Neural cell (in vitro differentiated cells): ENCODE data around the gene CFAP299. TPM values are rescaled to one million over a fixed set of nuclear protein-coding genes. Genes with fewer than 3 reads are reported as not detected.

ENCODE experiments used
- H2AFZ ChIP-seq: fragments of 200-600, 300-800 bp; sonication (generic), shearing (Covaris generic); 2 replicates; pipeline ENCODE4 v1.6.0; 2014; ENCODE audit warnings: low read depth, mild to moderate bottlenecking, antibody characterized with exemption, low read length, moderate library complexity
- H3F3A ChIP-seq: fragments of 200-600 bp; shearing (Covaris generic); 2 replicates; pipeline ENCODE4 v1.6.1; 2016; ENCODE audit warnings: mild to moderate bottlenecking, moderate library complexity, mixed read lengths, antibody characterized with exemption, low read length; ENCODE audit not compliant: insufficient read depth, poor library complexity, severe bottlenecking
- H3K27ac ChIP-seq: fragments of 200-600, 300-800 bp; sonication (generic), shearing (Covaris generic); 2 replicates; pipeline ENCODE4 v1.5.1; 2014; ENCODE audit warnings: mild to moderate bottlenecking, low read length, moderate library complexity
- H3K27me3 ChIP-seq: fragments of 300-800, 200-600 bp; sonication (generic), shearing (Covaris generic); 2 replicates; pipeline ENCODE4 v1.6.0; 2014; ENCODE audit warnings: mild to moderate bottlenecking, low read depth, low read length, moderate library complexity; ENCODE audit not compliant: insufficient read depth
- H3K36me3 ChIP-seq: fragments of 300-800, 200-600 bp; sonication (generic), shearing (Covaris generic); 2 replicates; pipeline ENCODE4 v1.5.1; 2014; ENCODE audit warnings: mild to moderate bottlenecking, antibody characterized with exemption, low read length, moderate library complexity; ENCODE audit not compliant: insufficient read depth
- H3K4me2 ChIP-seq: fragments of 300-800, 200-600 bp; sonication (generic), shearing (Covaris generic); 2 replicates; pipeline ENCODE4 v1.6.0; 2014; ENCODE audit warnings: mild to moderate bottlenecking, low read length
- H3K4me3 ChIP-seq: fragments of 300-800, 200-600 bp; sonication (generic), shearing (Covaris generic); 2 replicates; pipeline ENCODE4 v1.5.1; 2014; ENCODE audit warnings: mild to moderate bottlenecking, low read length, moderate library complexity
- H3K79me2 ChIP-seq: fragments of 200-600 bp; shearing (Covaris generic); replicated peaks from 2 replicates; pipeline ENCODE4 v1.6.0; 2014; ENCODE audit warnings: mild to moderate bottlenecking, low read length, moderate library complexity; ENCODE audit not compliant: insufficient read depth
- H3K9ac ChIP-seq: fragments of 300-800, 200-600 bp; sonication (generic), shearing (Covaris generic); 2 replicates; pipeline ENCODE4 v1.6.1; 2016; ENCODE audit warnings: mild to moderate bottlenecking, low read length, mixed read lengths
- H3K9me2 ChIP-seq: fragments of 200-600 bp; shearing (Covaris generic); 2 replicates; pipeline ENCODE4 v1.6.1; 2016; ENCODE audit warnings: mild to moderate bottlenecking, low read length, mixed read lengths; ENCODE audit not compliant: insufficient read depth
- H3K9me3 ChIP-seq: fragments of 200-600, 300-800 bp; sonication (generic), shearing (Covaris generic); 2 replicates; pipeline ENCODE4 v1.6.1; 2016; ENCODE audit warnings: mild to moderate bottlenecking, mixed run types, low read length, moderate library complexity, mixed read lengths
- H4K20me1 ChIP-seq: fragments of 200-600 bp; shearing (Covaris generic); 2 replicates; pipeline ENCODE4 v1.6.1; 2016; ENCODE audit warnings: mild to moderate bottlenecking, mixed run types; ENCODE audit not compliant: insufficient read depth
- EP300 ChIP-seq: fragments of 450-650 bp; conservative IDR thresholded peaks from 2 replicates; pipeline ENCODE4 v1.6.1; 2014; ENCODE audit warnings: antibody characterized with exemption, mild to moderate bottlenecking, moderate library complexity; ENCODE audit not compliant: poor library complexity, severe bottlenecking
- EZH2 ChIP-seq: fragments of 200-600, 300-800 bp; shearing (Covaris generic), sonication (generic); IDR thresholded peaks from 2 replicates; pipeline ENCODE4 v1.6.1; 2014; ENCODE audit warnings: antibody characterized with exemption, low read length, borderline replicate concordance, mild to moderate bottlenecking; ENCODE audit not compliant: insufficient read depth, poor library complexity, severe bottlenecking
- MXI1 ChIP-seq: fragments of 450-650 bp; conservative IDR thresholded peaks from 2 replicates; pipeline ENCODE4 v1.6.1; 2014; ENCODE audit warnings: antibody characterized with exemption, mild to moderate bottlenecking; ENCODE audit not compliant: poor library complexity, severe bottlenecking
- POLR2AphosphoS5 ChIP-seq: IDR thresholded peaks from 2 replicates; pipeline ENCODE4 v1.6.1; 2012
- RAD21 ChIP-seq: fragments of 450-650 bp; conservative IDR thresholded peaks from 2 replicates; pipeline ENCODE4 v1.6.1; 2014; ENCODE audit warnings: antibody characterized with exemption, mild to moderate bottlenecking, moderate library complexity
- SMC3 ChIP-seq: fragments of 450-650 bp; conservative IDR thresholded peaks from 2 replicates; pipeline ENCODE4 v1.6.1; 2014; ENCODE audit warnings: antibody characterized with exemption, mild to moderate bottlenecking, moderate library complexity; ENCODE audit not compliant: poor library complexity
- TAF1 ChIP-seq: IDR thresholded peaks from 2 replicates; pipeline ENCODE4 v1.6.1; 2012; ENCODE audit warnings: low read depth
- polyA plus RNA-seq: library from polyadenylated mRNA; depleted of rRNA; stranded (reverse); fragments of >200 nt; gene quantifications from 2 replicates; pipeline ENCODE4 v1.2.3, GENCODE V29; 2014
- TF ChIP-seq, protein P1 (sequence below): fragments of 450-650 bp; IDR thresholded peaks from 2 replicates; pipeline ENCODE4 v1.5.1; 2014; ENCODE audit warnings: antibody characterized with exemption, mild to moderate bottlenecking, moderate library complexity; ENCODE audit not compliant: poor library complexity, severe bottlenecking
- TF ChIP-seq, protein P2 (sequence below): IDR thresholded peaks from 2 replicates; pipeline ENCODE4 v1.6.1; 2012; ENCODE audit warnings: borderline replicate concordance

Gene CFAP299
- polyA plus RNA-seq, 1 donor from 2014 or later = not detected

DNA sequence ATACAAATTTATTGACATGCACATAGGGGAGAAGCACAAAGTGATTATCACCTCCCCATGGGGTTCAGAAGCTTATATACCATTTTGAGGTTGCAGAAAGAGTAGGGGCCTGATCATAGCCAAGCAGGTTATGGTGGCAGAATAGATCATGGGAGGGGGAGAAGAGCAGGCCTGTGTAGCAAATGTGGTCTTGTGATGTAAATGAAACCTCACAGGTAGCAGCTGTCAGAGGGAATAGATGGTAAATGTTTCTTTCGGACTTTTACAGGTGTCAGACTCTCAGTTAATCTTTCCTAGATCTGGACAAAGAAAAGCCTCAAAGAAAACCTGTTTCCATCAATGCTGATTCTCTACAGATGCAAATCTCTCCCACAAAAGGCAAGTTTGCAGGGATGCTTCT lies 84.4 kb downstream of the CFAP299 start:
- no peak overlapping the region for H3K4me2 ChIP-seq
- H2AFZ ChIP-seq = no peak overlapping the region
- no peaks in the 10 kb centered on the region for H3K9me3 ChIP-seq
- H3K9ac ChIP-seq = no peak overlapping the region
- H3F3A ChIP-seq = no peaks in the 10 kb centered on the region
- H3K27me3 ChIP-seq = no peaks in the 10 kb centered on the region
- H3K4me3 ChIP-seq = no peak overlapping the region
- no peak overlapping the region for H3K27ac ChIP-seq
- no peaks in the 10 kb centered on the region for H3K79me2 ChIP-seq
- TF ChIP-seq, protein P1, sequence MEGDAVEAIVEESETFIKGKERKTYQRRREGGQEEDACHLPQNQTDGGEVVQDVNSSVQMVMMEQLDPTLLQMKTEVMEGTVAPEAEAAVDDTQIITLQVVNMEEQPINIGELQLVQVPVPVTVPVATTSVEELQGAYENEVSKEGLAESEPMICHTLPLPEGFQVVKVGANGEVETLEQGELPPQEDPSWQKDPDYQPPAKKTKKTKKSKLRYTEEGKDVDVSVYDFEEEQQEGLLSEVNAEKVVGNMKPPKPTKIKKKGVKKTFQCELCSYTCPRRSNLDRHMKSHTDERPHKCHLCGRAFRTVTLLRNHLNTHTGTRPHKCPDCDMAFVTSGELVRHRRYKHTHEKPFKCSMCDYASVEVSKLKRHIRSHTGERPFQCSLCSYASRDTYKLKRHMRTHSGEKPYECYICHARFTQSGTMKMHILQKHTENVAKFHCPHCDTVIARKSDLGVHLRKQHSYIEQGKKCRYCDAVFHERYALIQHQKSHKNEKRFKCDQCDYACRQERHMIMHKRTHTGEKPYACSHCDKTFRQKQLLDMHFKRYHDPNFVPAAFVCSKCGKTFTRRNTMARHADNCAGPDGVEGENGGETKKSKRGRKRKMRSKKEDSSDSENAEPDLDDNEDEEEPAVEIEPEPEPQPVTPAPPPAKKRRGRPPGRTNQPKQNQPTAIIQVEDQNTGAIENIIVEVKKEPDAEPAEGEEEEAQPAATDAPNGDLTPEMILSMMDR = no peak
- TF ChIP-seq TAF1 (no peak), POLR2AphosphoS5 (no peak), RAD21 (no peak), EP300 (no peak), SMC3 (no peak), MXI1 (no peak), EZH2 (no peak)
- TF ChIP-seq, protein P2, sequence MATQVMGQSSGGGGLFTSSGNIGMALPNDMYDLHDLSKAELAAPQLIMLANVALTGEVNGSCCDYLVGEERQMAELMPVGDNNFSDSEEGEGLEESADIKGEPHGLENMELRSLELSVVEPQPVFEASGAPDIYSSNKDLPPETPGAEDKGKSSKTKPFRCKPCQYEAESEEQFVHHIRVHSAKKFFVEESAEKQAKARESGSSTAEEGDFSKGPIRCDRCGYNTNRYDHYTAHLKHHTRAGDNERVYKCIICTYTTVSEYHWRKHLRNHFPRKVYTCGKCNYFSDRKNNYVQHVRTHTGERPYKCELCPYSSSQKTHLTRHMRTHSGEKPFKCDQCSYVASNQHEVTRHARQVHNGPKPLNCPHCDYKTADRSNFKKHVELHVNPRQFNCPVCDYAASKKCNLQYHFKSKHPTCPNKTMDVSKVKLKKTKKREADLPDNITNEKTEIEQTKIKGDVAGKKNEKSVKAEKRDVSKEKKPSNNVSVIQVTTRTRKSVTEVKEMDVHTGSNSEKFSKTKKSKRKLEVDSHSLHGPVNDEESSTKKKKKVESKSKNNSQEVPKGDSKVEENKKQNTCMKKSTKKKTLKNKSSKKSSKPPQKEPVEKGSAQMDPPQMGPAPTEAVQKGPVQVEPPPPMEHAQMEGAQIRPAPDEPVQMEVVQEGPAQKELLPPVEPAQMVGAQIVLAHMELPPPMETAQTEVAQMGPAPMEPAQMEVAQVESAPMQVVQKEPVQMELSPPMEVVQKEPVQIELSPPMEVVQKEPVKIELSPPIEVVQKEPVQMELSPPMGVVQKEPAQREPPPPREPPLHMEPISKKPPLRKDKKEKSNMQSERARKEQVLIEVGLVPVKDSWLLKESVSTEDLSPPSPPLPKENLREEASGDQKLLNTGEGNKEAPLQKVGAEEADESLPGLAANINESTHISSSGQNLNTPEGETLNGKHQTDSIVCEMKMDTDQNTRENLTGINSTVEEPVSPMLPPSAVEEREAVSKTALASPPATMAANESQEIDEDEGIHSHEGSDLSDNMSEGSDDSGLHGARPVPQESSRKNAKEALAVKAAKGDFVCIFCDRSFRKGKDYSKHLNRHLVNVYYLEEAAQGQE = no peak
- H4K20me1 ChIP-seq = no peaks in the 10 kb centered on the region
- no peaks in the 10 kb centered on the region for H3K9me2 ChIP-seq
- no peaks in the 10 kb centered on the region for H3K36me3 ChIP-seq

DNA sequence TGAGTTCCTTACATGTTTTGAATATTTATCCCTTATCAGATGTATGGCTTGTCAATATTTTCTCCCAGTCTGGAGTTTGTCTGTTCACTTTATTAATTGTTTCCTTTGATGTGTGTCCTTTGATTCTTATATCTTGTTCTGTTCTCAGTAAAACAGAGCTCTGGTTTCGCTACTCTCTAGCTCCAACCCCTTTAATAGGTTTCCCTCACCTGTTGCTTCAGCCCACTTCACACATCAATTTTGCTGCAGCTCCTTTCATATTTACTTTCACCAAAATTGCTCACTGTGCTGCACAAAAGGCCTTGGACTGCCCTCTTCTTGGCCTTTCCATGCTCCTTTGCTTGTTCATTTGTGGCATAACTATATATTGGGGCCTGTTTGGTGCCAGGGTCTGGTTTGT lies 85.1 kb downstream of the CFAP299 start:
- Histone ChIP-seq H2AFZ (no peak overlapping the region), H3K9me2 (no peaks in the 10 kb centered on the region), H3K27me3 (no peaks in the 10 kb centered on the region), H3K27ac (no peak overlapping the region), H3K36me3 (no peaks in the 10 kb centered on the region), H3F3A (no peaks in the 10 kb centered on the region), H3K9me3 (no peaks in the 10 kb centered on the region), H3K79me2 (no peaks in the 10 kb centered on the region), H3K4me3 (no peak overlapping the region), H3K4me2 (no peak overlapping the region), H3K9ac (no peak overlapping the region), H4K20me1 (no peaks in the 10 kb centered on the region)
- TF ChIP-seq SMC3 (no peak), MXI1 (no peak), RAD21 (no peak), POLR2AphosphoS5 (no peak), TAF1 (no peak), EZH2 (no peak), EP300 (no peak)
- TF ChIP-seq, protein P1 = no peak
- TF ChIP-seq, protein P2 = no peak
